ENCODE measurements around the gene SUPV3L1.

DNA sequence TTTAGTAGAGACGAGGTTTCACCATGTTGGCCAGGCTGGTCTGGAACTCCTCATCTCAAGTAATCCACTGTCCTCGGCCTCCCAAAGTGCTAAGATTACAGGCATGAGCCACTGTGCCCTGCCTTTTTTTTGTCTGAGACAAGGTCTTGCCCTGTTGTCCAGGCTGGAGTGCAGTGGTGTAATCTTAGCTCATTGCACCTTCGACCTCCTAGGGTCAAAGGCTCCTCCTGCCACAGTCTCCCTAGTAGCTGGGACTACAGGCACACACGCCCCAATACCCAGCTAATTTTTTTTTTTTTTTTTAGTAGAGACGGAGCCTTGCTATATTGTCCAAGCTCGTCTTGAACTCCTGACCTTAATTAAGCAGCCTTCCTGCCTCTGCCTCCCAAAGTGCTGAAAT lies 26.8 kb upstream of the SUPV3L1 start:
- TF ChIP-seq, protein P1, sequence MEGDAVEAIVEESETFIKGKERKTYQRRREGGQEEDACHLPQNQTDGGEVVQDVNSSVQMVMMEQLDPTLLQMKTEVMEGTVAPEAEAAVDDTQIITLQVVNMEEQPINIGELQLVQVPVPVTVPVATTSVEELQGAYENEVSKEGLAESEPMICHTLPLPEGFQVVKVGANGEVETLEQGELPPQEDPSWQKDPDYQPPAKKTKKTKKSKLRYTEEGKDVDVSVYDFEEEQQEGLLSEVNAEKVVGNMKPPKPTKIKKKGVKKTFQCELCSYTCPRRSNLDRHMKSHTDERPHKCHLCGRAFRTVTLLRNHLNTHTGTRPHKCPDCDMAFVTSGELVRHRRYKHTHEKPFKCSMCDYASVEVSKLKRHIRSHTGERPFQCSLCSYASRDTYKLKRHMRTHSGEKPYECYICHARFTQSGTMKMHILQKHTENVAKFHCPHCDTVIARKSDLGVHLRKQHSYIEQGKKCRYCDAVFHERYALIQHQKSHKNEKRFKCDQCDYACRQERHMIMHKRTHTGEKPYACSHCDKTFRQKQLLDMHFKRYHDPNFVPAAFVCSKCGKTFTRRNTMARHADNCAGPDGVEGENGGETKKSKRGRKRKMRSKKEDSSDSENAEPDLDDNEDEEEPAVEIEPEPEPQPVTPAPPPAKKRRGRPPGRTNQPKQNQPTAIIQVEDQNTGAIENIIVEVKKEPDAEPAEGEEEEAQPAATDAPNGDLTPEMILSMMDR (IDR thresholded peaks at IDR 0.05; ENCODE audit: low read depth, low read length, poor library complexity, severe bottlenecking) = no peak
- TF ChIP-seq EZH2phosphoT487 (IDR thresholded peaks at IDR 0.05; ENCODE audit: borderline replicate concordance, low read length) = no peak
